Measurements from ENCODE around the gene SKA2.

DNA sequence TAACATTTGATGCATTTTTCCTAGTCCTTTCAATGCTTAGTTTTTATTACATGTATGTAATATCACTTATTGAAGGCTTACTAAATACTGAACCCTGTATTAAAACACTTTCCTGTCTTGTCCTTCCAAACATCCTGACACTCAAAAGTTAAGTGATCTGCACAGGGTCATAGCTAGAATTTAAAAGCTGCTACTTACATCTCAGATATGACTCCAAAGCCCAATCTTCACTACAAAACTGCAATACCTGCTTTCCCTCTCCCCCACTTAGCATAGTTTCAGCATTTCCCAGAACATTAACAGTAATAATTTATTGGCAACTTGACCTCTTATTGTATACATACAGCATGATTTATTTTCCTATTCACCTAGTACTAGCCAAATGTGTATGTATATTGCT is 44.0 kb downstream of the SKA2 start:
- TF ChIP-seq, protein P1, sequence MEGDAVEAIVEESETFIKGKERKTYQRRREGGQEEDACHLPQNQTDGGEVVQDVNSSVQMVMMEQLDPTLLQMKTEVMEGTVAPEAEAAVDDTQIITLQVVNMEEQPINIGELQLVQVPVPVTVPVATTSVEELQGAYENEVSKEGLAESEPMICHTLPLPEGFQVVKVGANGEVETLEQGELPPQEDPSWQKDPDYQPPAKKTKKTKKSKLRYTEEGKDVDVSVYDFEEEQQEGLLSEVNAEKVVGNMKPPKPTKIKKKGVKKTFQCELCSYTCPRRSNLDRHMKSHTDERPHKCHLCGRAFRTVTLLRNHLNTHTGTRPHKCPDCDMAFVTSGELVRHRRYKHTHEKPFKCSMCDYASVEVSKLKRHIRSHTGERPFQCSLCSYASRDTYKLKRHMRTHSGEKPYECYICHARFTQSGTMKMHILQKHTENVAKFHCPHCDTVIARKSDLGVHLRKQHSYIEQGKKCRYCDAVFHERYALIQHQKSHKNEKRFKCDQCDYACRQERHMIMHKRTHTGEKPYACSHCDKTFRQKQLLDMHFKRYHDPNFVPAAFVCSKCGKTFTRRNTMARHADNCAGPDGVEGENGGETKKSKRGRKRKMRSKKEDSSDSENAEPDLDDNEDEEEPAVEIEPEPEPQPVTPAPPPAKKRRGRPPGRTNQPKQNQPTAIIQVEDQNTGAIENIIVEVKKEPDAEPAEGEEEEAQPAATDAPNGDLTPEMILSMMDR (conservative IDR thresholded peaks at IDR 0.05 in 1 of 2, IDR thresholded peaks at IDR 0.05 in 1 of 2; ENCODE audit: low read depth in 1 of 2, low read length in 2 of 2) = no peak
- no peak for TF ChIP-seq EZH2 (IDR thresholded peaks at IDR 0.05; ENCODE audit: low read length, missing control alignments)

Measured in fibroblast of lung (primary cell).